DOHH2 (cell line): Measurements from ENCODE around the gene YIPF7.

Source experiments
- CTCF ChIP-seq: fragments of 200-600 bp; sonication (generic); IDR thresholded peaks from one replicate; pipeline ENCODE4 v1.5.1; 2014; ENCODE audit warnings: antibody characterized with exemption, mild to moderate bottlenecking, low read depth, low read length; ENCODE audit not compliant: poor library complexity, severe bottlenecking
- EZH2phosphoT487 ChIP-seq: fragments of 200-600 bp; sonication (generic); IDR thresholded peaks from 2 replicates; pipeline ENCODE4 v1.6.1; 2017; ENCODE audit warnings: borderline replicate concordance, mild to moderate bottlenecking, antibody characterized with exemption, low read length, moderate library complexity, mixed read lengths

- TF ChIP-seq CTCF (peak; percentile 57), EZH2phosphoT487 (no peak)
Observed at GRCh38 chr4:44629280-44629866, 22.1 kb downstream of the YIPF7 start.
